Activated CD4-positive, alpha-beta T cell treated with anti-CD3 and anti-CD28 coated beads, Interleukin-2, amount 10 ng/mL, durations not matched to agents 7 days and 5 days (primary cell): ENCODE results near the gene MAD1L1. TPM values are rescaled to one million over a fixed set of nuclear protein-coding genes. Genes with fewer than 3 reads are reported as not detected.
"Not testable (repeated sequence)": the region's sequence is repeated elsewhere in the genome, so short reads cannot be mapped to it uniquely, and the experiment has no call there.

Experiments
- CTCF ChIA-PET: fragments of 350-600 bp; sonication (Branson Sonifier 250); formaldehyde crosslinking; loops from one replicate; lab custom pipeline; 2021; ENCODE audit warnings: antibody characterized with exemption; lab: Charles Lee
- POLR2A ChIA-PET: fragments of 350-600 bp; sonication (Branson Sonifier 250); formaldehyde crosslinking; loops from one replicate; lab custom pipeline; 2021; ENCODE audit warnings: antibody characterized with exemption; lab: Charles Lee
- DNase-seq: peaks from one replicate; pipeline ENCODE4 v3.0.0-alpha.2; 2020
- H3K27ac Mint-ChIP-seq: one replicate; pipeline ENCODE4 v1.8.0; 2021; ENCODE audit warnings: mild to moderate bottlenecking, moderate library complexity, mixed read lengths
- H3K27me3 Mint-ChIP-seq: one replicate; pipeline ENCODE4 v1.8.0; 2021; ENCODE audit warnings: mixed read lengths
- H3K36me3 Mint-ChIP-seq: one replicate; pipeline ENCODE4 v1.8.0; 2021; ENCODE audit warnings: low read depth, mixed read lengths
- H3K4me1 Mint-ChIP-seq: one replicate; pipeline ENCODE4 v1.8.0; 2021; ENCODE audit warnings: mixed read lengths
- H3K4me3 Mint-ChIP-seq: one replicate; pipeline ENCODE4 v1.8.0; 2021; ENCODE audit warnings: mild to moderate bottlenecking, moderate library complexity, mixed read lengths
- H3K9me3 Mint-ChIP-seq: one replicate; pipeline ENCODE4 v1.8.0; 2021; ENCODE audit warnings: mixed read lengths
- total RNA-seq, 2 experiments: library from RNA; stranded (reverse); gene quantifications; one replicate each; pipeline ENCODE4 v1.2.3, GENCODE V29; 2021

MAD1L1 gene
- total RNA-seq, 2 experiments from 2014 or later, result 125 to 127 TPM

DNA sequence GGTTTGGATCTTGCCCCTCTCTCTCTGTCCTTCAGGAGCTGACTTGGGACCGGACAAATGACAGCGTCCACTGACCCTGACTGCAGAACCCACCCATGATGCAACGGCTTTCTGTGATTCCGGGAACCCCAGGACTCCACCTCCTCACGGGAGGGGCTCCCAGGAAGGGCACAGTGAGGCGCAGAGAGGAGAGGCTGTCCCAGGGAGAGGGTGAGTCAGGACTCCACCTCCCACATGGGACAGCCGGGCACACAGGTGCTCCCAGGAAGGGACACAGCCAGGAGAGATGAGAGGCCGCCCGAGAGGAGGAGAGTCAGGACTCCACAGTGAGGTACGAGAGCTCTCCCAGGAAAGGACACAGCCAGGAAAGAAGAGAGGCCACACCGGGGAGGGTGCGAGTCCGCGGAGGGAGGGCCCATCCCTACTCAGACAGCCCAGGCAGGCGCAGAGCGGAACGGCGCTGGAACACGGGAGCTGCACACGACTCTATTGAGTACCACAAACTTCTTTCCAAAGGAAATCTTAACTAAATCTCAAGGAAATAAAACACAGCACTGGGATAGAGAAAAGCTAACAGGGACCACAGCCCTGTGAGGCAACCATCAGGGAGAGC lies 162.5 kb downstream of the MAD1L1 start:
- Mint-ChIP-seq H3K4me3 (no peak overlapping the region), H3K9me3 (no peaks in the 10 kb centered on the region), H3K27me3 (no peaks in the 10 kb centered on the region), H3K4me1 (peaks cover 10% of the 10 kb centered on the region), H3K36me3 (no peaks in the 10 kb centered on the region), H3K27ac (no peak overlapping the region)
- CTCF ChIA-PET, result interaction anchor here (1.1 to 1.5 kb wide), 3 partner anchors 9 to 15 kb away, joined by 3 to 5 read pairs (median 4); no protein-coding TSS in a partner anchor
- POLR2A ChIA-PET, result no interaction called here
- no peak for DNase-seq

DNA sequence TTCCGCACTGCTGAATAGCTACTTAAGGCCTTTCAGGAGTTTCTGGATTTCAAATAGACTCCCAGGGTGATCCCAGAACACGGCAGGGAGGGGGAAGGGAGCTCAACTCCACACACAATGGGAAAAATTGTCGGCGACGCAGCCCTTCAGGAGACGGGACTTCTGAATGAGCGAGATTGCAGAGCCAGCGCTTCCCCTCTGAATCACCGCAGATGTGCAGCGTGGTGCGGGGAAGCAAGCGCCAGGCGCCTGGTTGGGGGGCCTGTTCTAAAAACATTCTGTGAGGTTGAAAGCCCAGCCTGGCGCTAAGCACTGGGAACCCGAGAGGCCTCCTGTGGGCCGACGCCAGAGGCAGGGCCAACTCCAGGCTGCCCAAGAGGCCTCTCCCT lies 163.3 kb downstream of the MAD1L1 start:
- H3K9me3 Mint-ChIP-seq, result no peaks in the 10 kb centered on the region
- no peaks in the 10 kb centered on the region for H3K27me3 Mint-ChIP-seq
- no peak overlapping the region for H3K27ac Mint-ChIP-seq
- DNase-seq, result no peak
- ChIA-PET POLR2A (no interaction called here), CTCF (no interaction called here)
- H3K4me1 Mint-ChIP-seq, result peaks cover 14% of the 10 kb centered on the region
- H3K4me3 Mint-ChIP-seq, result no peak overlapping the region
- no peaks in the 10 kb centered on the region for H3K36me3 Mint-ChIP-seq

DNA sequence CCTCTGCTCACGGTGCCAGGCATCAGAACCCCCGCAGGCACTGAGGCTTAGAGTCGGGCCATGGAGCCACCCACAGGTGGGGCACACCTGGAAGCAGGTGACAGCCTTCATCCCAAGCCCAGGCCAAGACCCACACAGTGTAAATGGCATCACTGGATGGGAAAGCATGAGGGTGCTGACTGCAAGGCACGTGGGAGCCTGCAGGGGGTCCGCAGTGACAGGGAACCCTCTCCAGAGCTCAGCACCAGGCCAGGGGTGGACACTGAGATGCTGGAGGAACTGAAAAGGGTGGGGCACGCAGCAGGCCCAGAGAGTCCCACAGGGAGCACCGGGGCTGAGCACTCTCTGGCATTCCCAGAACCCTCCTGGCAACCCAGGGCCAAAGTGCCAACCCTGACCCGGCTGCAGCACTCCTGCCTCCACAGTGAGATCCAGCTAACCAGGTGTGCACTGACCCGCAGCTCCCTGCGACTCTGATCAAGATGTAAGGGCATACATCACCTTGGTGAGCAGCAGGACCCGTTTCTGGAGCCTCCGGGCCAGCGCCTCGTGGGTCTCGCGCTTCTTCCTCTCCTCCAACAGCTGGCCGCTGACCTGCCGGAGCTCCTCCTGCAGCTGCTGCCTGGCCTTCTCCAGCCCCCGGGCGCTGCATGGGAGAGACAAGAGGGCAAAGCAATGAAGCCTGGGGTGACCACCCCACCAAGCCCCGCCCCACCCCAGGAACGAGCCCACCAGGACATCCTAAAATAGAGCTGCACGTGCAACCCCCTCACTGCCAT lies 163.9 kb downstream of the MAD1L1 start:
- Mint-ChIP-seq H3K27me3 (no peaks in the 10 kb centered on the region), H3K4me1 (peaks cover 14% of the 10 kb centered on the region), H3K9me3 (no peaks in the 10 kb centered on the region), H3K4me3 (no peak overlapping the region), H3K36me3 (no peaks in the 10 kb centered on the region), H3K27ac (no peak overlapping the region)
- ChIA-PET CTCF (interaction anchor here (0.9 to 1.3 kb wide), 2 partner anchors 8 to 13 kb away, joined by 3 to 4 read pairs; no protein-coding TSS in a partner anchor), POLR2A (no interaction called here)
- no peak for DNase-seq

DNA sequence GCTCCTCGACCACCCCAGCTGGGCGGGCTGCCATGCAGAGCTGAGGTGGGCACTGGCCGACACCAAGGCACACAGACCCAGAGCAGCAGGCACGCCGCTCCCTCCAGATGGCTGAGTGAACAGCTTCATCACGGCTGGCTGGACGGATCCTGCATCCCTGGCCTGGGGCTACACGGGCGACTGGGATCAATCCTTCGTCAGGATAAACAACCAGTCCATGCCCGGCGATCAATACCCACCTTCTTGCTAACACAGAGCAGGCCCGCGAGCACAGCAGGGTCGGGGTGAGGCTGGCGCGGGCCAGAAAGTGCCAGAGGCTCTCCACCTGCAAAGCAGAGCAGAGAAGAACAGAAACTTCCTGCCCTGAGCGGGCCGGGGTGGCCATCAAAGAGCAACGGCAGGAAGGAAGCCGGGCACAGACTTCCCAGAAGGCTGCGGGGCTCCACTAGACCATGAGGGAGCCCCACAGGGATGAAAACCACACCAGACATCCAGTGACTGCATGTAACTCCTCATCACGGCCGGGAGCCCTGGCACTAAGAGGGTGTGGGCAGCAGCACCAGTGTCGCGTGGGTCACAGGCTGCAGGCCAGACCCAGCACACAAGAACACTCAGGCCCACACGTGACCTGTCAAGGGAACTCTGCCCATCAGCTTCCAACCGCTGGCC lies 166.4 kb downstream of the MAD1L1 start:
- Mint-ChIP-seq H3K36me3 (no peaks in the 10 kb centered on the region), H3K4me1 (peaks cover 25% of the 10 kb centered on the region), H3K27ac (peak overlapping the region; percentile 86), H3K27me3 (no peaks in the 10 kb centered on the region), H3K9me3 (no peaks in the 10 kb centered on the region), H3K4me3 (peak overlapping the region; percentile 19)
- ChIA-PET CTCF (interaction anchor here (0.9 to 1.8 kb wide), 2 partner anchors 10 to 12 kb away, joined by 3 to 4 read pairs; no protein-coding TSS in a partner anchor), POLR2A (no interaction called here)
- peak; percentile 54 for DNase-seq

DNA sequence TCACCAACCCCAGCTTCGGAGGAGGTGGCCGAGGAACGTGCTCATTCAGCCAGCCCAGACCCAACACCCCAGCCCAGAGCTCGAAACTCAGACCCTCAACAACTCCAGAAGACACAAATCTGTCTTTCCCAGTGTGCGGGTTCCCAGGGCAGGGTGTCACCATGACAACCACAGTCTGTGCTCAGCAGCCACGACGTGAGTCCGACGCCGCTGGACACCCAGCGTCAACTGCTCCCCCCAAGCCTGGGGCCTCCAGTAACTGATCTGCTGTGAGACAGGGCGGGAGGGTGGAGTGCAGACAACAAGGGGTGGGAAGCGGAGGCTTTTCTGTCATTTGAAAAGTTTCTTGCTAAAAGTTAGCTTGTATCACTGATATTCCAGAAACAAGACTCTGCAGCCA lies 167.2 kb downstream of the MAD1L1 start:
- Mint-ChIP-seq H3K4me1 (peaks cover 25% of the 10 kb centered on the region), H3K9me3 (peaks cover 4% of the 10 kb centered on the region), H3K36me3 (peaks cover 4% of the 10 kb centered on the region), H3K27ac (no peak overlapping the region), H3K4me3 (no peak overlapping the region), H3K27me3 (no peaks in the 10 kb centered on the region)
- POLR2A ChIA-PET, result no interaction called here
- CTCF ChIA-PET, result interaction anchor here (0.9 to 1.8 kb wide), 3 partner anchors 9 to 27 kb away, joined by 3 to 4 read pairs (median 3); no protein-coding TSS in a partner anchor
- no peak for DNase-seq

DNA sequence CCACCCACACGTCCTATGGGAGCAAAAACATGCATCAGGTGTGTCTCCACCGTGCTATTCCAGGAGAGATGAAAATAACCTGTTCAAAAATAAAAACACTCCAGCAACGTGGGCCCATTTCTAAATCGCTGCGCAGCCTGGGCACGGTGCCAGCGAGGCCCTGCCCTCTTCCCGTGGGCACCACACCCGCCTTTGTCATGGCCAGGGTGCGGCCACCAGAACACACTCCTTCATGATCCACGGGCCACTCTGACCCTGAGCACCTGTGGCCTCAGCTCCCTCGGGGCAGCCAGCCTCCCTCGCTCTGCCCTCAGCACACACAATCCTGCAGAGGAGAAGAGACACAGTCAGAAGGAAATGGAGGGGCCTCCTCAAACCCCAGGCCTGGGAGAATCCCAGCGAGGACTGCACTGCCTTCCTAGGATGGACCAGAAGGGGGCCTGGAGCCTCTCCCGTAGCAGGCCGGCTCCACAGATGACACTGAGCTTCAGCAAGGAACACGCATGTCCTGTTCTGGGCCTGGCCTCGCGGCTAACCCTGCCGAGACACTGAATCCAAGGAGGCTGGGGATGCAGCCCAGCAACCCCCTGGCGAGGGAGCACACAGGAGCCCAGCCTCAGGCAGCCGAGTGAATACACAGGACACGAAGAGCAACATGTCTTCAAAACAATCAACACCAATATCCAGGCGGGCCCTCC lies 169.0 kb downstream of the MAD1L1 start:
- Mint-ChIP-seq H3K4me3 (no peak overlapping the region), H3K27me3 (no peaks in the 10 kb centered on the region), H3K4me1 (peaks cover 25% of the 10 kb centered on the region), H3K9me3 (peaks cover 15% of the 10 kb centered on the region), H3K36me3 (peaks cover 14% of the 10 kb centered on the region), H3K27ac (peak overlapping the region; percentile 64)
- ChIA-PET CTCF (interaction anchor here (0.7 to 2.5 kb wide), 2 partner anchors 9 to 15 kb away, joined by 3 to 11 read pairs; no protein-coding TSS in a partner anchor), POLR2A (no interaction called here)
- DNase-seq, result no peak

DNA sequence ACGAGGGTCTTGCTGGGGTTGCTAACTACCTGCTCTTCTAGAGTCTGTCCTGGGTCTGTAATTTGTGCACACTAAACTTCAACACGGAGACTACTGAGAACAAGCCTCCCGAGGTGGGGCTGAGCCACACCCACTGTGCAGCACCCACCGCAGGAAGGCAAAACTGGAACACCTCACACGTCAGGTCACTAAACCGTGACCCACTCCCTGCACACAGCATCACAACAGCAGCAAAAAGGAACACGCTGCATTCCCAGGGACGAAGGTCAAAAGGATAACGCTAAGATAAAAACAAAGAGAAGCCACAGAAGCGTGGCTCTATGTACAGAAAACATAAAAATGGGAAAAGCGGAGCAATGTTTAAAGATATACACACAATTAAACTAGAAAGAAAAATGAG lies 170.1 kb downstream of the MAD1L1 start:
- DNase-seq, result no peak
- no peak overlapping the region for H3K27ac Mint-ChIP-seq
- no peaks in the 10 kb centered on the region for H3K27me3 Mint-ChIP-seq
- no peak overlapping the region for H3K4me3 Mint-ChIP-seq
- POLR2A ChIA-PET, result no interaction called here
- peaks cover 14% of the 10 kb centered on the region for H3K36me3 Mint-ChIP-seq
- peaks cover 15% of the 10 kb centered on the region for H3K9me3 Mint-ChIP-seq
- H3K4me1 Mint-ChIP-seq, result peaks cover 25% of the 10 kb centered on the region
- CTCF ChIA-PET, result interaction anchor here (0.7 to 2.5 kb wide), 2 partner anchors 10 to 14 kb away, joined by 3 to 11 read pairs; no protein-coding TSS in a partner anchor

DNA sequence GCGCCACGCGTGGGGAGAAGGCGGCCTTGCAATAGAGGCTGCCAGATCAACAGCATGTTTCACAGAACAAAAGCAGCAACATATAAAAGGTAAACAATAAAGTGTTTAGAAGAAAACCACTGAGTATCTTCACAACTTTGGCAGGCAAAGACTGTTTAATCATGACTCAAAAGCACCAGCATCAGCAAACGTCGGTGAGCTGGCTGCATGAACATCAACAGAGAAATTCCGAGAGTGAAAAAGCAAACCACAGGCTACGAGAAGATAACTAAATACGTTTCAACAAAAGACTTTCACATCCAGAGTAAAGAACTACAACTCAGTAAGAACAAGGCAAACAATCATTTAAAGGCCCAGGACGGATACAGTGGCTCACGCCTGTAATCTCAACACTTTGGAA lies 172.0 kb downstream of the MAD1L1 start:
- POLR2A ChIA-PET, result no interaction called here
- DNase-seq, result no peak
- Mint-ChIP-seq H3K9me3 (peaks cover 15% of the 10 kb centered on the region), H3K27me3 (no peaks in the 10 kb centered on the region), H3K36me3 (peaks cover 14% of the 10 kb centered on the region), H3K27ac (no peak overlapping the region), H3K4me1 (peaks cover 15% of the 10 kb centered on the region), H3K4me3 (no peak overlapping the region)
- CTCF ChIA-PET, result interaction anchor here (0.7 to 1.5 kb wide), 2 partner anchors 39 to 111 kb away, joined by 3 read pairs; no protein-coding TSS in a partner anchor

DNA sequence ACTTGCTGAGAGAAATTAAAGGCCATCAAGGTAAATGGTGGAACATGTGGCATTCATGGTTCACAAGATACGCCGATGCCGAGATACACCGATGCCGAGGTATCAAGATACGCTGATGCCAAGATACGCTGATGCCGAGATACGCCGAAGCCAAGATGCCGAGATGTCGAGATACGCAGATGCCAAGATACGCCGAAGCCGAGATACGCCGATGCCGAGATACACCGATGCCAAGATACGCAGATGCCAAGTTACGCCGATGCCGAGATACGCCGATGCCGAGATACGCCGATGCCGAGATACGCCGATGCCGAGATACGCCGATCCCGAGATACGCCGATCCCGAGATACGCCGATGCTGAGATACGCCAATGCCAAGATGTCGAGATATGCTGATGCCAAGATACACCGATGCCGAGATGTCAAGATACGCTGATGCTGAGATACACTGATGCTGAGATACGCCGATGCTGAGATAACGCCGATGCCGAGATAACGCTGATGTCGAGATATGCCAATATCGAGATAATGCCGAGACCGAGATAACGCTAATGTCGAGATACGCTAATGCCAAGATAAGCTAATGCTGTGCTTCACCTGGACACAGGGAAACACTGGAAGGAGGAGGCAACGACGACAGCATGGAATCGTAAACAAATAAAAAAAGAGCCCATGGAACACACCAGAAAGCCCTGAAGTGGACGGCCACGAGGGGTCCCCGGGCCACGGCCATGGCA lies 172.6 kb downstream of the MAD1L1 start:
- no peak for DNase-seq
- POLR2A ChIA-PET, result no interaction called here
- H3K36me3 Mint-ChIP-seq, result peaks cover 14% of the 10 kb centered on the region
- H3K27me3 Mint-ChIP-seq, result no peaks in the 10 kb centered on the region
- H3K9me3 Mint-ChIP-seq, result peaks cover 15% of the 10 kb centered on the region
- no peak overlapping the region for H3K27ac Mint-ChIP-seq
- peaks cover 14% of the 10 kb centered on the region for H3K4me1 Mint-ChIP-seq
- no peak overlapping the region for H3K4me3 Mint-ChIP-seq
- CTCF ChIA-PET, result interaction anchor here (0.7 kb wide), 1 partner anchor 111 kb away, joined by 3 read pairs; no protein-coding TSS in a partner anchor

DNA sequence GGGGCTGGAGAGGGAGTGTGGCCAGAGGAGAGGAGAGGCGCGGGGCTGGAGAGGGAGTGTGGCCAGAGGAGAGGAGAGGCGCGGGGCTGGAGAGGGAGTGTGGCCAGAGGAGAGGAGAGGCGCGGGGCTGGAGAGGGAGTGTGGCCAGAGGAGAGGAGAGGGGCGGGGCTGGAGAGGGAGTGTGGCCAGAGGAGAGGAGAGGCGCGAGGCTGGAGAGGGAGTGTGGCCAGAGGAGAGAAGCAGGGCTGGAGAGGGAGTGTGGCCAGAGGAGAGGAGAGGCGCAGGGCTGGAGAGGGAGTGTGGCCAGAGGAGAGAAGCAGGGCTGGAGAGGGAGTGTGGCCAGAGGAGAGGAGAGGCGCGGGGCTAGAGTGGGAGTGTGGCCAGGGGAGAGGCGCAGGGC lies 174.5 kb downstream of the MAD1L1 start:
- CTCF ChIA-PET, H3K4me1 Mint-ChIP-seq, H3K4me3 Mint-ChIP-seq, POLR2A ChIA-PET, H3K27ac Mint-ChIP-seq, H3K27me3 Mint-ChIP-seq, DNase-seq: not testable (repeated sequence)
- Mint-ChIP-seq H3K9me3 (peaks cover 15% of the 10 kb centered on the region), H3K36me3 (peaks cover 14% of the 10 kb centered on the region)

DNA sequence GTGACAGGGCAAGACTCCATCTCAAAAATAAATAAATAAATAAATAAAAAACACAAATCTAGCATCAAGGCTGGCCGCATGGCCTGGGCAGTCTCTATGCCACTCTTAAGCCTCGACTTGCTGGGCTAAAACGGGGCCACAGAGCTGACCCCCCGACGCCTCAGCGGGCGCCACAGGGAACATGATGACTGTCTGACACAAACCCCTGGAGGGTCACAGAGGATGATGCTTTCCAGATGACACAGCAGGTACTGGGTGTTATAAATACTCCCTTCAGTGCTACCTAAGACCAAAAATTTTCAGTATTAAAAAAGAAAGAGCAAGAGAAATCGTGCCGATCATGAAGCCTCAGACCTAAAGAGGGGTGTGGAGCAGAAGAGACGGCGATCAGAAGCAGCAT lies 176.8 kb downstream of the MAD1L1 start:
- Mint-ChIP-seq H3K27ac (peak overlapping the region; percentile 16), H3K4me1 (peaks cover 1% of the 10 kb centered on the region), H3K36me3 (peaks cover 14% of the 10 kb centered on the region), H3K27me3 (no peaks in the 10 kb centered on the region), H3K9me3 (peaks cover 15% of the 10 kb centered on the region), H3K4me3 (no peak overlapping the region)
- no peak for DNase-seq
- ChIA-PET CTCF (interaction anchor here (0.6 to 1.6 kb wide), 6 partner anchors 10 to 313 kb away, joined by 3 to 5 read pairs (median 4); no protein-coding TSS in a partner anchor), POLR2A (no interaction called here)
